ENCODE measurements around the gene ATP5ME.

Gene ATP5ME

DNA sequence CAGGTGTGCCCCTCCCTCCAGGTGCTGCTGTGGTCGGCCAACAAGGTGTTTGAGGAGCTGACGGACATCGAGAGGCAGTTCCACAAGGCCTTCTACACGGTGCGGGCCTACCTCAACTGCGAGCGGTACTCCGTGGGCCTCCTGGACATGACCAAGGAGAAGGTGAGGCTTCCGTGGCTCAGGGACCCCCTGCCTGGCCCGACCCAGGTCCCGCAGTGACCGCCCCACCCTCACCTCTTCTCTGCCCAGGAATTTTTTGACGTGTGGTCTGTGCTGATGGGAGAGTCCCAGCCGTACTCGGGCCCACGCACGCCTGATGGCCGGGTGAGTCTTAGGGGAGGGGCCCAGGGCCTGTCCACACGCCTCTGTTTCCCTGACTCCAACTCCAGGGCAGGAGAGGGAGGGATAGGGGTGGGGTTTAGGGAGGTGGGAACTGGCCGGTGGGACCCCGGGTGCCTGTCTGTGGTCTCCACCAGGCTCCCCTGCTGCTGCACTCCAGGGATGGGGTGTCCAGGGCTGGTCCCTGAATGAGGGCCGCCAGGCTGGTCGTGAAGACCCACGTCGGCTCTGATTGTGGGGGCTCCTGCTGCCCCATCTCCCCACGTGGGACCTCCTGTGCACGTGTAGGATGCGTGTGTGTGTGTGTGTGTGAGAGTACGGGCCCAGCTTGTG lies 20.1 kb downstream of the ATP5ME start:
- Histone ChIP-seq H3K27ac (no peak overlapping the region), H3K9me3 (no peaks in the 10 kb centered on the region), H3K4me1 (peaks cover 0 to 5% (median 0%) of the 10 kb centered on the region in 4 donors), H3K36me3 (no peaks in the 10 kb centered on the region), H3K4me3 (no peak overlapping the region), H3K27me3 (peaks cover 0 to 34% of the 10 kb centered on the region in 2 donors)
- TF ChIP-seq, protein P1, sequence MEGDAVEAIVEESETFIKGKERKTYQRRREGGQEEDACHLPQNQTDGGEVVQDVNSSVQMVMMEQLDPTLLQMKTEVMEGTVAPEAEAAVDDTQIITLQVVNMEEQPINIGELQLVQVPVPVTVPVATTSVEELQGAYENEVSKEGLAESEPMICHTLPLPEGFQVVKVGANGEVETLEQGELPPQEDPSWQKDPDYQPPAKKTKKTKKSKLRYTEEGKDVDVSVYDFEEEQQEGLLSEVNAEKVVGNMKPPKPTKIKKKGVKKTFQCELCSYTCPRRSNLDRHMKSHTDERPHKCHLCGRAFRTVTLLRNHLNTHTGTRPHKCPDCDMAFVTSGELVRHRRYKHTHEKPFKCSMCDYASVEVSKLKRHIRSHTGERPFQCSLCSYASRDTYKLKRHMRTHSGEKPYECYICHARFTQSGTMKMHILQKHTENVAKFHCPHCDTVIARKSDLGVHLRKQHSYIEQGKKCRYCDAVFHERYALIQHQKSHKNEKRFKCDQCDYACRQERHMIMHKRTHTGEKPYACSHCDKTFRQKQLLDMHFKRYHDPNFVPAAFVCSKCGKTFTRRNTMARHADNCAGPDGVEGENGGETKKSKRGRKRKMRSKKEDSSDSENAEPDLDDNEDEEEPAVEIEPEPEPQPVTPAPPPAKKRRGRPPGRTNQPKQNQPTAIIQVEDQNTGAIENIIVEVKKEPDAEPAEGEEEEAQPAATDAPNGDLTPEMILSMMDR (IDR thresholded peaks at IDR 0.05): no peak
- intact Hi-C loops (cut with DNase I; ENCODE audit: low total_unique reads): no loop called here
- no peak for DNase-seq

DNA sequence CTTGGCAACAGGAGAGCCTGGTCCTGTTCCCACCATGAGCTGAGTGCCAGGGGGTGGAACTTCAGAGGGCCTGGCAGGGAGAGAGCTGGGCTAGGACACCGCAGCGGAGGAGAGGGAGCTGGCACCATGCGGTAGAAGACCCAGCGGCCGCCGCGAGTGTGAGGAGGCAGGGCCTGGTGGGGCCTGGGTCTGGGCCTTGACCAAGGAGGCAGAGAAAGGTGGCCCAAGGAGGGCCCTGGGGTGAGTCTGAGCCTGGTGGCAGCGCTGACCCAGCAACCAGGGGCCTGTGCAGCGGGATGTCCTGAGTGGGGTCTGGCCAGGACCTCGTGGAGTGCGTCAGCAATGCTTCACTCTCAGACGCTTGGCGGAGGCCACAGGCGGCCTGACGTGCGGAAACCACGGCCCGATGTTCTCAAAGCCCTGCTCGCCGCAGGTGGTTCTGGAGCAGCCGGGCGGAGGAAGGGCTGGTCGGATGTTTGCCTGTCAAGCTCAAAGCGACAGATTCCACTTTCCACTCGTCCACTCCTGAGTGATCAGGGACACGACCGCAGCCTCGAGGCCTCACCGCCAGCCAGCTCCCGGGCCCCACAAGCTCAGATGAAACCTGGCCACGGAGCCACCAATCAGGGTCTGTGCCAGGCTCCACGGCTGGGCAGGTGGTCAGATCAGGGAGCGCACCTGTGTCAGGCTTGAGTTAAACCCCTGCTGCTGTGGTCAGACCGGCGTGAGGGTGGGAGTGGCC lies 20.8 kb downstream of the ATP5ME start:
- intact Hi-C loops (cut with DNase I; ENCODE audit: low total_unique reads): no loop called here
- TF ChIP-seq, protein P1 (IDR thresholded peaks at IDR 0.05): no peak
- Histone ChIP-seq H3K9me3 (no peaks in the 10 kb centered on the region), H3K36me3 (no peaks in the 10 kb centered on the region), H3K27ac (no peak overlapping the region), H3K4me1 (peaks cover 0 to 5% (median 0%) of the 10 kb centered on the region in 4 donors), H3K27me3 (peaks cover 0 to 41% of the 10 kb centered on the region in 2 donors), H3K4me3 (no peak overlapping the region)
- DNase-seq: no peak

DNA sequence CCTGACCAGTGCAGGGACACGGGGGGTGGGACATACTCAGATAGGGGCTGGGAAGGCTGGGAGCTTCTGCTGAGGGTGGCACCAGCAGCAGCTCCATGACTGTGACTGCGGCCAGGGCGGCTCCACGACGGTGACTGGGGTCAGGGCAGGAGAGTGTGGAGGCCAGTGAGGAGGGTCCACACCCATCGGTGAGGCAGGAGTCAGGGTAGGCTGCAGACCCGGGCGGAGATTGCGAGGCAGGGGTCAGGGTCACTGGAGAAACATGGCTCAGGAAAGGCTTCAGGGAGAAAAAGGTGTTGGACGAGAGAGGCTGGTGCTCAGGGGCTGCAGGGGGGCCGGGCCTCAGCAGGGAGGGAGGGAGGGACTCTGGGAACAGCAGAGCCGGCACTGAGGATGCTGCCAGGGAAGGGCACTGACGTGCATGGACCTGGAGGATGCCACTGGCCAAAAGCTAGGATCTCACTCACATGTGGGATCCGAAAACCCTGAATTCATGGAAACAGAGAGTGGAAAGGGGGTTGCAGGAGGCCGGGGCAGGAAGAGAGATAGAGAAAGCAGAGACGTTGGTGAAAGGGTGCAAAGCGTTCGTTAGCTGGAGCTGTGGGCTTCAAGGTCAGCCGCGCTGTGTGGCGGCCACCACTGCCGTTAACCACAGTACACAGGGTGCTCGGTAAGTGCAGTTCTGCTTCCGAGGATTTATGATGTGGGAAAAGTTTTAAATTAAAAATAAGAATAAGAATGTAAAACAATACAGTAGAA lies 22.0 kb downstream of the ATP5ME start:
- H3K27me3 ChIP-seq: peaks cover 0 to 51% of the 10 kb centered on the region in 2 donors
- H3K27ac ChIP-seq: no peak overlapping the region
- H3K4me3 ChIP-seq: no peak overlapping the region
- no peak for DNase-seq
- H3K9me3 ChIP-seq: no peaks in the 10 kb centered on the region
- peaks cover 0 to 5% (median 0%) of the 10 kb centered on the region in 4 donors for H3K4me1 ChIP-seq
- no peaks in the 10 kb centered on the region for H3K36me3 ChIP-seq
- TF ChIP-seq, protein P1 (IDR thresholded peaks at IDR 0.05): no peak
- intact Hi-C loops (cut with DNase I; ENCODE audit: low total_unique reads): no loop called here

DNA sequence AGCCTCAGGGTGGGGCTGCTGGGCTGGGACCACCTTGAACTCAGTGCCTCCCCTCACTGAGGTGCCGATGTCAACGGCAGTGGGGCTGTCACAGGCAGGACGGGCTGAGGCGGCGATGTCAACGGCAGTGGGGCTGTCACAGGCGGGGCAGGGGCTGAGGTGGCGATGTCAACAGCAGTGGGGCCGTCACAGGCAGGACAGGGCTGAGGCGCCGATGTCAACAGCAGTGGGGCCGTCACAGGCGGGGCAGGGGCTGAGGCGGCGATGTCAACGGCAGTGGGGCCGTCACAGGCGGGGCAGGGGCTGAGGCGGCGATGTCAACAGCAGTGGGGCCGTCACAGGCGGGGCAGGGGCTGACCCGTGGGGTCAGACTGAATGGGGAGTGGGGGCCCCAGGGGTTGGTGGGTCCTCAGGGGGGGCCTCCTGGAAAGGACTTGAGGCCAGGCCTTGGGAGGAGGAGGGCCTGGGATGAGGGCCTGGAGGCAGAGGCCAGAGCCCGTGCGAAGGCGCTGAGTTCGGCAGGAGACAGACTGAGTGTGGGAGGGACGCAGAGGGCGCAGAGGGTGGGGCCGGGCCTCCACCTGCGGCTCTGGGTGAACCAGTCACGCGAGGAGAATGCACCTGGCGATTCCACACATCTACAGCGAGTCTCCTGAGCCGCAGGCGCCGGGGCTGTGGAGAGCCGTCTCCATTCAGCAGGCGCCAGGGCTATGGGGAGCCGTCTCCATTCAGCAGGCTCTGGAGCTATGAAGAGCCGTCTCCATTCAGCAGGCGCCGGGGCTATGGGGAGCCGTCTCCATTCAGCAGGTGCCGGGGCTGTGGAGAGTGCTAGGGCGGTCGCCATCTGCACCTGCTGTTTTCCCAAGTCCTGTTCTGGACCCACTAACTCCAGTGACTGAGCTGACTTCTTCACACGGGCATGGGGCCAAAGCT lies 22.9 kb downstream of the ATP5ME start:
- no peak overlapping the region for H3K4me3 ChIP-seq
- no peak overlapping the region for H3K27ac ChIP-seq
- intact Hi-C loops (cut with DNase I; ENCODE audit: low total_unique reads): no loop called here
- no peaks in the 10 kb centered on the region for H3K36me3 ChIP-seq
- H3K4me1 ChIP-seq: peaks cover 0 to 5% (median 0%) of the 10 kb centered on the region in 4 donors
- DNase-seq: no peak
- H3K27me3 ChIP-seq: peaks cover 0 to 51% of the 10 kb centered on the region in 2 donors
- TF ChIP-seq, protein P1 (IDR thresholded peaks at IDR 0.05): no peak
- no peaks in the 10 kb centered on the region for H3K9me3 ChIP-seq

DNA sequence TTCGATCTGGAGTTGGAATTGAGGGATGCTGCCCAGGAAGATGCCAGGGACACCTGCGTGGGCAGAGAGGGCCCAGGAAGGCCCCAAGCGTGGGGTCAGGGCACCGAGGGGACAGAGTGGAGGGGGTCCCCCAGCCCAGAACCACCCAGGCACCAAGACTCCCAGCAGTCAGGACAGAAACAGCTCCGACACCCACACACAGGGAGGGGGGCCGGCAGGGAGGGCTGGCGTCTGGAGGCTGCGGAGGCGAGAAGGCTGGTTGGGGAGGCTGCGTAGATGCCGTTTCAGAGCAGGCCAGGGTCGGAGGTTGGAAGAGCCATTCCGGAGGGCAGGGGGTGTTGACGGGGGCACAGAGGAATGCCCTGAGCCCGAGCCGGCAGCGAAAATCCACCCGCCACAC lies 23.6 kb downstream of the ATP5ME start:
- no peaks in the 10 kb centered on the region for H3K9me3 ChIP-seq
- intact Hi-C loops (cut with DNase I; ENCODE audit: low total_unique reads): no loop called here
- no peak for DNase-seq
- H3K4me1 ChIP-seq: peaks cover 0 to 5% (median 0%) of the 10 kb centered on the region in 4 donors
- no peaks in the 10 kb centered on the region for H3K36me3 ChIP-seq
- TF ChIP-seq, protein P1 (IDR thresholded peaks at IDR 0.05): no peak
- no peak overlapping the region for H3K27ac ChIP-seq
- H3K4me3 ChIP-seq: no peak overlapping the region
- peaks cover 0 to 48% of the 10 kb centered on the region in 2 donors for H3K27me3 ChIP-seq
